HG02973 (cell line): ENCODE results near the gene OR51B5.
"Not testable (repeated sequence)": the region's sequence is repeated elsewhere in the genome, so short reads cannot be mapped to it uniquely, and the experiment has no call there.

Source experiments
- ATAC-seq: cut with Tn5 transposase; IDR thresholded peaks from one replicate; pipeline ENCODE4 v1.9.1; 2021; ENCODE audit warnings: moderate library complexity; ENCODE audit not compliant: unreplicated experiment

OR51B5 gene

GRCh38 chr11:5343474-5344335 lies at the start of gene OR51B5:
Gene OR51B5 (minus strand): TSS chr11:5343524. CDS start chr11:5343524, 0 bp downstream.
- no peak for ATAC-seq

GRCh38 chr11:5390210-5390609 lies 46.9 kb upstream of the OR51B5 start:
- no peak for ATAC-seq

- no peak for ATAC-seq
These were observed 41.0 kb upstream of the OR51B5 start for GRCh38 chr11:5384335-5384734.

- no peak for ATAC-seq
These were observed 40.3 kb upstream of the OR51B5 start, which contains the start of gene OR51M1 for GRCh38 chr11:5383576-5383975. Gene OR51M1 (plus strand): TSS chr11:5383812. CDS start chr11:5389399, 5,587 bp downstream.

GRCh38 chr11:5380740-5381342 lies 37.5 kb upstream of the OR51B5 start:
- ATAC-seq: peak; percentile 78

GRCh38 chr11:5369789-5370188 lies 26.5 kb upstream of the OR51B5 start:
- ATAC-seq: peak; percentile 58

- no peak for ATAC-seq
These were observed 25.2 kb upstream of the OR51B5 start for GRCh38 chr11:5368502-5369043.

- ATAC-seq: no peak
These were observed 24.2 kb upstream of the OR51B5 start for GRCh38 chr11:5367448-5368074.

- ATAC-seq: no peak
These were observed 23.5 kb upstream of the OR51B5 start for GRCh38 chr11:5366856-5367255.

GRCh38 chr11:5366365-5366764 lies 23.0 kb upstream of the OR51B5 start:
- not testable (repeated sequence) for ATAC-seq

- no peak for ATAC-seq
These were observed 20.9 kb upstream of the OR51B5 start for GRCh38 chr11:5364214-5364613.

GRCh38 chr11:5363679-5364078 lies 20.4 kb upstream of the OR51B5 start:
- no peak for ATAC-seq

GRCh38 chr11:5362017-5362625 lies 18.8 kb upstream of the OR51B5 start:
- ATAC-seq: no peak

- ATAC-seq: not testable (repeated sequence)
These were observed 12.7 kb upstream of the OR51B5 start for GRCh38 chr11:5356031-5356430.

GRCh38 chr11:5351208-5351607 lies 7.9 kb upstream of the OR51B5 start, which contains the start of gene OR51B6:
Gene OR51B6 (plus strand): TSS chr11:5351508. CDS start chr11:5351508, 0 bp downstream.
- no peak for ATAC-seq

- no peak for ATAC-seq
These were observed 6.2 kb upstream of the OR51B5 start for GRCh38 chr11:5349550-5349949.

GRCh38 chr11:5348551-5349194 lies 5.3 kb upstream of the OR51B5 start:
- no peak for ATAC-seq

GRCh38 chr11:5345831-5346230 lies 2.5 kb upstream of the OR51B5 start:
- no peak for ATAC-seq

GRCh38 chr11:5339771-5340322 lies 3.5 kb downstream of the OR51B5 start:
- ATAC-seq: peak; percentile 65

GRCh38 chr11:5337253-5337652 lies 6.1 kb downstream of the OR51B5 start:
- ATAC-seq: not testable (repeated sequence)
